ENCODE results near the gene SGSH. TPM values are rescaled to one million over a fixed set of nuclear protein-coding genes. Genes with fewer than 3 reads are reported as not detected.
A peak's percentile ranks its signal among the peaks of the same experiment; 100 is the strongest.

The SGSH gene
- total and polyA plus RNA-seq, 2 experiments from 2014 or later, result 21.2 to 63.5 TPM

GRCh38 chr17:80223838-80224497 is 3.8 kb upstream of the SGSH start:
- Histone ChIP-seq H4K20me1 (ENCODE audit: insufficient read depth) (no peaks in the 10 kb centered on the region), H3F3A (ENCODE audit: insufficient read depth) (no peaks in the 10 kb centered on the region), H3K36me3 (ENCODE audit: low read depth) (no peaks in the 10 kb centered on the region), H3K27ac (no peak overlapping the region), H2AFZ (no peak overlapping the region), H3K79me2 (ENCODE audit: insufficient read depth) (peaks cover 8% of the 10 kb centered on the region; the same call in 1 of the 2 replicates), H3K9me2 (ENCODE audit: insufficient read depth) (no peaks in the 10 kb centered on the region), H3K4me3 (no peak overlapping the region), H3K27me3 (replicated peaks; ENCODE audit: insufficient read depth) (no peaks in the 10 kb centered on the region), H3K9ac (no peak overlapping the region), H3K4me2 (ENCODE audit: unreplicated experiment) (no peak overlapping the region), H3K9me3 (ENCODE audit: low read depth) (no peaks in the 10 kb centered on the region), H3K4me1 (ENCODE audit: insufficient read depth) (peaks cover 4% of the 10 kb centered on the region; the same call in 1 of the 2 replicates)
- 74 to 80% methylated on average over 10 to 11 of the region's 11 CpGs for WGBS, 2 experiments (ENCODE audit: low coverage in 1 of 2, low lambda C conversion rate in 2 of 2, missing lambda C conversion rate in 2 of 2)
- in situ Hi-C loops (cut with MboI), result no loop called here
- no peak for TF ChIP-seq EZH2phosphoT487 (IDR thresholded peaks at IDR 0.05; ENCODE audit: insufficient read depth, low read depth)
- TF ChIP-seq EZH2 (IDR thresholded peaks at IDR 0.05; ENCODE audit: insufficient read depth, poor library complexity, severe bottlenecking), result no peak
- no peak for DNase-seq

GRCh38 chr17:80223142-80223815 is 3.1 kb upstream of the SGSH start:
- no peak overlapping the region for H3K4me3 ChIP-seq
- TF ChIP-seq EZH2 (IDR thresholded peaks at IDR 0.05; ENCODE audit: insufficient read depth, poor library complexity, severe bottlenecking) (no peak), EZH2phosphoT487 (IDR thresholded peaks at IDR 0.05; ENCODE audit: insufficient read depth, low read depth) (no peak)
- peaks cover 15% of the 10 kb centered on the region for H3K79me2 ChIP-seq (ENCODE audit: insufficient read depth)
- H4K20me1 ChIP-seq (ENCODE audit: insufficient read depth), result no peaks in the 10 kb centered on the region
- no peaks in the 10 kb centered on the region for H3F3A ChIP-seq (ENCODE audit: insufficient read depth)
- no peaks in the 10 kb centered on the region for H3K36me3 ChIP-seq (ENCODE audit: low read depth)
- DNase-seq, result no peak
- no peak overlapping the region for H3K4me2 ChIP-seq (ENCODE audit: unreplicated experiment)
- H3K9me2 ChIP-seq (ENCODE audit: insufficient read depth), result no peaks in the 10 kb centered on the region
- peaks cover 4% of the 10 kb centered on the region; the same call in 1 of the 2 replicates for H3K4me1 ChIP-seq (ENCODE audit: insufficient read depth)
- H3K27me3 ChIP-seq (replicated peaks; ENCODE audit: insufficient read depth), result no peaks in the 10 kb centered on the region
- H3K9me3 ChIP-seq (ENCODE audit: low read depth), result no peaks in the 10 kb centered on the region
- in situ Hi-C loops (cut with MboI), result no loop called here
- 91 to 92% methylated on average over 18 of the region's 18 CpGs for WGBS, 2 experiments (ENCODE audit: low coverage in 1 of 2, low lambda C conversion rate in 2 of 2, missing lambda C conversion rate in 2 of 2)
- no peak overlapping the region for H3K9ac ChIP-seq
- H2AFZ ChIP-seq, result no peak overlapping the region
- no peak overlapping the region for H3K27ac ChIP-seq

GRCh38 chr17:80222376-80223141 is 2.4 kb upstream of the SGSH start:
- Histone ChIP-seq H3K4me3 (no peak overlapping the region), H3K4me2 (ENCODE audit: unreplicated experiment) (no peak overlapping the region), H3K4me1 (ENCODE audit: insufficient read depth) (peaks cover 4% of the 10 kb centered on the region; the same call in 1 of the 2 replicates), H3K9ac (no peak overlapping the region), H3F3A (ENCODE audit: insufficient read depth) (no peaks in the 10 kb centered on the region), H3K9me3 (ENCODE audit: low read depth) (no peaks in the 10 kb centered on the region), H2AFZ (no peak overlapping the region), H3K9me2 (ENCODE audit: insufficient read depth) (no peaks in the 10 kb centered on the region), H3K27me3 (replicated peaks; ENCODE audit: insufficient read depth) (no peaks in the 10 kb centered on the region), H3K79me2 (ENCODE audit: insufficient read depth) (peaks cover 22% of the 10 kb centered on the region), H4K20me1 (ENCODE audit: insufficient read depth) (no peaks in the 10 kb centered on the region), H3K36me3 (ENCODE audit: low read depth) (no peaks in the 10 kb centered on the region), H3K27ac (no peak overlapping the region)
- WGBS, 2 experiments (ENCODE audit: low coverage in 1 of 2, low lambda C conversion rate in 2 of 2, missing lambda C conversion rate in 2 of 2), result 90% methylated on average over 18 of the region's 18 CpGs
- in situ Hi-C loops (cut with MboI), result no loop called here
- TF ChIP-seq EZH2phosphoT487 (IDR thresholded peaks at IDR 0.05; ENCODE audit: insufficient read depth, low read depth) (no peak), EZH2 (IDR thresholded peaks at IDR 0.05; ENCODE audit: insufficient read depth, poor library complexity, severe bottlenecking) (no peak)
- DNase-seq, result no peak

- in situ Hi-C loops (cut with MboI), result no loop called here
- Histone ChIP-seq H3K4me2 (ENCODE audit: unreplicated experiment) (peak overlapping the region; percentile 84), H2AFZ (no peak overlapping the region)
Observed at GRCh38 chr17:80221351-80222105, 1.4 kb upstream of the SGSH start.

More at GRCh38 chr17:80221351-80222105, 1.4 kb upstream of the SGSH start:
- Histone ChIP-seq H3K4me3 (peak overlapping the region; percentile 85), H3K9me2 (ENCODE audit: insufficient read depth) (no peaks in the 10 kb centered on the region), H3K9me3 (ENCODE audit: low read depth) (no peaks in the 10 kb centered on the region), H3K9ac (peak overlapping the region; percentile 85), H3K79me2 (ENCODE audit: insufficient read depth) (peaks cover 22% of the 10 kb centered on the region), H3F3A (ENCODE audit: insufficient read depth) (no peaks in the 10 kb centered on the region), H3K36me3 (ENCODE audit: low read depth) (no peaks in the 10 kb centered on the region), H3K4me1 (ENCODE audit: insufficient read depth) (peaks cover 4% of the 10 kb centered on the region; the same call in 1 of the 2 replicates), H3K27ac (no peak overlapping the region), H3K27me3 (replicated peaks; ENCODE audit: insufficient read depth) (no peaks in the 10 kb centered on the region), H4K20me1 (ENCODE audit: insufficient read depth) (no peaks in the 10 kb centered on the region)
- DNase-seq, result no peak
- 82 to 89% methylated on average over 27 to 29 of the region's 29 CpGs for WGBS, 2 experiments (ENCODE audit: low coverage in 1 of 2, low lambda C conversion rate in 2 of 2, missing lambda C conversion rate in 2 of 2)
- TF ChIP-seq EZH2 (IDR thresholded peaks at IDR 0.05; ENCODE audit: insufficient read depth, poor library complexity, severe bottlenecking) (no peak), EZH2phosphoT487 (IDR thresholded peaks at IDR 0.05; ENCODE audit: insufficient read depth, low read depth) (no peak)

Measured in GM23248 (cell line).